ENCODE results near the gene VCP.

- TF ChIP-seq MYC (IDR thresholded peaks at IDR 0.05; ENCODE audit: low read depth, low read length), result no peak
- TF ChIP-seq CTCF (IDR thresholded peaks at IDR 0.05; ENCODE audit: low read depth, low read length), result no peak
- no peak for TF ChIP-seq POLR2A (IDR thresholded peaks at IDR 0.05; ENCODE audit: extremely low read depth, insufficient read length)
These were observed 12.7 kb upstream of the VCP start for GRCh38 chr9:35085078-35085477.

All from NB4 (cell line).